ENCODE data around the gene BTF3.

BTF3 gene

GRCh38 chr5:73519531-73520283 lies 21.5 kb downstream of the BTF3 start:
- no peaks in the 10 kb centered on the region for H3K79me2 ChIP-seq (ENCODE audit: insufficient read depth, low read length)
- peak overlapping the region; percentile 50; the same call in 1 of the 2 replicates for H3K4me2 ChIP-seq (ENCODE audit: low read length)
- peaks cover 6% of the 10 kb centered on the region for H3K4me1 ChIP-seq (ENCODE audit: insufficient read depth, low read length, severe bottlenecking)
- TF ChIP-seq EZH2 (IDR thresholded peaks at IDR 0.05; ENCODE audit: borderline replicate concordance, low read length): no peak
- TF ChIP-seq CTCF (IDR thresholded peaks at IDR 0.05; ENCODE audit: low read length): peak; percentile 83
- H3K9me2 ChIP-seq (ENCODE audit: low read depth, low read length): no peaks in the 10 kb centered on the region
- no peaks in the 10 kb centered on the region for H3K9me3 ChIP-seq (ENCODE audit: low read length)
- H3K4me3 ChIP-seq (ENCODE audit: low read depth, low read length, poor library complexity, severe bottlenecking): peak overlapping the region; percentile 32
- H3F3A ChIP-seq (ENCODE audit: insufficient read depth, low read length): no peaks in the 10 kb centered on the region
- H3K27ac ChIP-seq (ENCODE audit: low read depth, low read length, poor library complexity, severe bottlenecking): no peak overlapping the region
- H4K20me1 ChIP-seq (ENCODE audit: insufficient read depth, low read length): no peaks in the 10 kb centered on the region
- no peaks in the 10 kb centered on the region for H3K27me3 ChIP-seq (ENCODE audit: insufficient read depth, low read length)
- 0 out of 2 replicates have a peak overlapping the region, but pooled peaks have one; percentile 37 for H2AFZ ChIP-seq (ENCODE audit: low read length)
- H3K36me3 ChIP-seq (ENCODE audit: insufficient read depth, low read length): no peaks in the 10 kb centered on the region
- no peak overlapping the region; the same call in 1 of the 2 replicates for H3K9ac ChIP-seq (ENCODE audit: low read length)

- no peaks in the 10 kb centered on the region for H4K20me1 ChIP-seq (ENCODE audit: insufficient read depth, low read length)
- H3K4me1 ChIP-seq (ENCODE audit: insufficient read depth, low read length, severe bottlenecking): peaks cover 6% of the 10 kb centered on the region
- no peak overlapping the region for H3K4me2 ChIP-seq (ENCODE audit: low read length)
- H3K9me2 ChIP-seq (ENCODE audit: low read depth, low read length): no peaks in the 10 kb centered on the region
- H3K27me3 ChIP-seq (ENCODE audit: insufficient read depth, low read length): no peaks in the 10 kb centered on the region; the same call in 1 of the 2 replicates
- no peak overlapping the region for H3K4me3 ChIP-seq (ENCODE audit: low read depth, low read length, poor library complexity, severe bottlenecking)
- TF ChIP-seq CTCF (IDR thresholded peaks at IDR 0.05; ENCODE audit: low read length): no peak
- TF ChIP-seq EZH2 (IDR thresholded peaks at IDR 0.05; ENCODE audit: borderline replicate concordance, low read length): no peak
- H3K79me2 ChIP-seq (ENCODE audit: insufficient read depth, low read length): no peaks in the 10 kb centered on the region
- no peak overlapping the region for H3K9ac ChIP-seq (ENCODE audit: low read length)
- H2AFZ ChIP-seq (ENCODE audit: low read length): no peak overlapping the region
- no peaks in the 10 kb centered on the region for H3K9me3 ChIP-seq (ENCODE audit: low read length)
- H3F3A ChIP-seq (ENCODE audit: insufficient read depth, low read length): no peaks in the 10 kb centered on the region
- H3K27ac ChIP-seq (ENCODE audit: low read depth, low read length, poor library complexity, severe bottlenecking): no peak overlapping the region
- no peaks in the 10 kb centered on the region for H3K36me3 ChIP-seq (ENCODE audit: insufficient read depth, low read length)
Observed at GRCh38 chr5:73522989-73523388, 24.7 kb downstream of the BTF3 start.

- Histone ChIP-seq H3K4me3 (ENCODE audit: low read depth, low read length, poor library complexity, severe bottlenecking) (no peak overlapping the region), H3K36me3 (ENCODE audit: insufficient read depth, low read length) (no peaks in the 10 kb centered on the region), H3K27me3 (ENCODE audit: insufficient read depth, low read length) (no peaks in the 10 kb centered on the region; the same call in 1 of the 2 replicates), H3K79me2 (ENCODE audit: insufficient read depth, low read length) (no peaks in the 10 kb centered on the region), H3K4me1 (ENCODE audit: insufficient read depth, low read length, severe bottlenecking) (peaks cover 6% of the 10 kb centered on the region), H3K9me3 (ENCODE audit: low read length) (no peaks in the 10 kb centered on the region), H4K20me1 (ENCODE audit: insufficient read depth, low read length) (no peaks in the 10 kb centered on the region), H3K27ac (ENCODE audit: low read depth, low read length, poor library complexity, severe bottlenecking) (no peak overlapping the region), H3K4me2 (ENCODE audit: low read length) (no peak overlapping the region), H3K9ac (ENCODE audit: low read length) (no peak overlapping the region), H2AFZ (ENCODE audit: low read length) (no peak overlapping the region), H3K9me2 (ENCODE audit: low read depth, low read length) (no peaks in the 10 kb centered on the region), H3F3A (ENCODE audit: insufficient read depth, low read length) (no peaks in the 10 kb centered on the region)
- TF ChIP-seq CTCF (IDR thresholded peaks at IDR 0.05; ENCODE audit: low read length) (no peak), EZH2 (IDR thresholded peaks at IDR 0.05; ENCODE audit: borderline replicate concordance, low read length) (no peak)
Observed at GRCh38 chr5:73523861-73524260, 25.6 kb downstream of the BTF3 start.

Measured in OCI-LY1 (cell line).